ENCODE results near the gene PROCA1.

The PROCA1 gene

GRCh38 chr17:28710861-28711722, 596 bp downstream of the PROCA1 start:
- in situ Hi-C loops (cut with MboI; ENCODE audit: low sequenced_read_pairs), result no loop called here

GRCh38 chr17:28707339-28707720, 4.4 kb downstream of the PROCA1 start:
- in situ Hi-C loops (cut with MboI; ENCODE audit: low sequenced_read_pairs), result no loop called here

DNA sequence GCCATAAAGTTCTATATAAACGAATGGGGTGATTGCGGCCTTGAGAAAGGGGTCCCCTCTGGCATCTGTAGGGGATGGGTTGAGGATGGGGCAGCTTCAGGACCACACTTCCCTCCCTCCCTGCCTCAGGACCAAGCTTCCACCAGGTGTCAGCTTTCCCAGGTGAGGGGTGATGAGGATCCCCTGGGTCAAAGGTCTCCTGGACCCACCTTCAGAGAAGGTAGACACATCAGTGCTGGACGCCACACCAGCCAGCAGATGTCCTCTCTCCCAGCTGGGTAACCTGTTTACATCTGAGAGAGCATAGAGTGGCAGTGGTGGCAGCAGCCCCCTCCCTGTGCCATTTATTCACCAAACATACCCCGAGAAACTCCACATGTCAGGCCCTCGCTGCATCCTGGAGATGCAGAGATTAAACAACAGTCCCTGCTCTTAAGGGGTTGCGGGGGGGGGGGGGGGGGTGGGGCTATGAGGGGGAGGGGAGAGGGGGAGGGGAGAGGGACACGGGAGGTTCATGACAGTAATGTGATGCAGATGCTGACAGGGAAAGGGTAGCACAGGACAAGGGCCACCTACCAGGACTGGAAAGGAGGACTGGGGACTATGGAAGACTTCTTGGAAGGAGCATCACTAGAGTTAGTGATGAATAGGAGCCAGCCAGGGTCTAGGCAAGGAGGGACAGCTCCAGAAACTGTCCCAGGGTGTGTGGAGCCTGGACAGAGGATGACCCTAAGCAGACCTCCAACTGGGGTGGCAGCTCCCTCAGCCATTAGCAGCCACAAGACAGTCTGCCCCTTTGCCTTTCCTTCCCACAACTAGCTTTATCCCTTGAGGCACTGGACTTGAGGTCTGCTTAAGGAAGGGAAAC, 5.0 kb downstream of the PROCA1 start:
- in situ Hi-C loops (cut with MboI; ENCODE audit: low sequenced_read_pairs), result no loop called here

DNA sequence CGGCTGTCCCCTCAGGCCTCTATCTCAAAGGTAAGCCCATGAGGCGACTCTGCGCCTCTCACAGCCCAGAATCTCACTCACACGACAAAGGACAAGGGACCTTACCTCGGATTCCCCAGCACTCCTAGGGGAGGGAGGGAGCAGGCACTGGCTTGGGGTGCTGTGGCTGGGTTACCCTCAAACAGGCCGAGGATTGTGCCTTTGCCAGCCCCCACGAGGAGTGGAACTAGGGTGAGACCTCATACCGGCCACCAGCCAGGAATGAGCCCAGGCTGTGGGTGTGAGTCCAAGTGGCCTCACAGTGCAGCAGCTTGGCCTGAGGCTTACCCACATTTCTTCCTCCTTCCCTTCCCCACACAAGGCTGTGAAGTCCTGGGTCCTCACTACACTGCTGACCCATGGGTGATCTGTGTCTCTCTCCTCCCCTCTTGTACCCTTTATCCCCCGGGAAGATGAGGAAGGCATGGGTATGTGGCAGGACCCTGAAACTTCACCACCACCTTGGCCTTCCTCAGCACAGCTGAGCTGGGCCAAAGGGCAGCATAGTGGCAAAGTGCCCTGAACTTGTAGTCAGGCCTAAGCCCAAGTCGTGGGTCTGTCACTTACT, 5.9 kb downstream of the PROCA1 start:
- in situ Hi-C loops (cut with MboI; ENCODE audit: low sequenced_read_pairs), result no loop called here

- in situ Hi-C loops (cut with MboI; ENCODE audit: low sequenced_read_pairs), result no loop called here
Measured at GRCh38 chr17:28705074-28705659, 6.5 kb downstream of the PROCA1 start.

- in situ Hi-C loops (cut with MboI; ENCODE audit: low sequenced_read_pairs), result no loop called here
Measured at GRCh38 chr17:28704219-28704858, 7.3 kb downstream of the PROCA1 start.

DNA sequence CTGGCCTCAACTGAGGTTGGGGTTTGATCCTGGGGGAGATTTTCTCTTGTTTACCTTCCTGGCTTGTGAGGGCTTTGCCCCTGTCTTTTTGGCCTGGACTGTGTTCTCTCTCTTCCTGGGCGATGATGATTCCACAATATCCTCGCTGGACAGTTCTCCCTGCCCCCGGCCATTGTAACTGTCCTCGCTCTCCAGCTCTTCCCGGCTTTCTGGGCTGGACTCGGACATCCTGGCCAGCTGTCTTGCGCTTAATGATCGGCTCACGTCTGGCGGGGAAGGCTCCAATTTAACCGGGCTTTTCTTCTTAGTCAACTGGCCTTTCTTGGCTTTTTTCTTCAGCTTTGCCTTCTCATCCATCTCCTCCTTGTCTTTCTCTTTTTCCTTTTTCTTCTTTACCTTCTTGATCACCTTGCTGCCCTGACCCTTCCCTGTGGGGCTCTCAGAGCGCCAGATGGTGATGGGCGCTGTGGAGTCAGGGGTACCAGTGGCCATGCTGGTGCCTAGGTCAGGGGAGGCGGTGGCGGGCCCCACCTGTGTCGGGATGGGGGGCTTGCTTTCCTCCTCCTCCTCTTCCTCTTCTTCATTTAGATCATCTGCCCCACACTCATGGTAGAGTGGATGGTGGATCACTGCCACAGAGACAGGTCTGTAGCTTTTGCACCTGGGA, 8.0 kb downstream of the PROCA1 start:
- in situ Hi-C loops (cut with MboI; ENCODE audit: low sequenced_read_pairs), result no loop called here

- in situ Hi-C loops (cut with MboI; ENCODE audit: low sequenced_read_pairs), result no loop called here
Measured at GRCh38 chr17:28702752-28703150, 8.9 kb downstream of the PROCA1 start.

DNA sequence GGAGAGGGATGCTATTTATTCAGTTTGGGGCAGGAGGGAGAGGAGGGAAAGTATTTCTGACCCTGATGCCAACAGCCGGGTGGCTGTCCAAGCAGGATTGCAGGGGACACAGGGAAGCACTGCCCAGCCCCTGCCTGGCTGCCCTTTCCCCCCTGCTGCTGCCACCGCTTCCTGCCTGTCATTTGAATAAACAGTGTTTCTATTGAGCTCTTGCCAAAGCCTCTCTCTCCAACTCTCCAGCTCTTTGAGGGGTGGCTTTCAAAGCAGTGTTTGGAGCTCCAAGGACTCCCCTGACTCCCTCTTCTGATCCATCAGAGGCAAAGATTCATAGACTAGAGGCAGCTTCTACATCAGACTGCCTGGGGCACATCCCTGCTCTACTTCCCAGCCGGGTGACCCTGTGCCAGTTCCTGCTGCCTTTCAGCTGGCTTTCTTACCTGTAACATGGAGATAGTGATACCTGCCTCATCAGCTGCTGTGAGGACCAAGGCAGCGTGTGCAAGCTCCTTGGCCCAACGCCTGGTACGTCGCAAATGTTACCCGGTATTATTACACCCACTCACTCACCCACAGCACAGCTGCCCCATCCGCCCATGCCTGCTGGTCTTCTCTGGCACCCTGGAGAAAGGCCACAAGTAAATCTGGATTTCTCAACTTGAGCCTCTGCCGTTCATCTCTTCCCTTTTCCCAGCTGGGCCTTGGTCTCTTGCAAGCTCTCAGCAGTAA, 9.5 kb downstream of the PROCA1 start:
- in situ Hi-C loops (cut with MboI; ENCODE audit: low sequenced_read_pairs), result no loop called here

GRCh38 chr17:28700830-28701492, 10.7 kb downstream of the PROCA1 start:
- in situ Hi-C loops (cut with MboI; ENCODE audit: low sequenced_read_pairs), result no loop called here

DNA sequence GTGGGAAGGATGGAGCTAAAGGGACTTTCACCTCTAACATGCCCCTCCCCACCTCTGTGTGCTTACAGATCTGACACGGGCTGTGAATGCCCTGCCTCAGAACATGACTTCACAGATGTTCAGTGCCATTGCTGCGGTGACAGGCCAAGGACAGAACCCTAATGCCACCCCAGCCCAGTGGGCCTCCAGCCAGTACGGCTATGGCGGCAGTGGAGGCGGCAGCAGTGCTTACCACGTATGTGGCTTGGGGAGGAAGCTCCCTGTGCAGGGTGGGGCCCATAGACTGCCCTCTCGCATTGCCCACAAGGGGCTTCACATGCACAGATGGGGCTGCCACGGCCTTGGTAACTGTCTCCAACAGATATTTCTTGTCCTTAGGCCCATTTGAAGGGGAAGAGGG, 11.4 kb downstream of the PROCA1 start:
- in situ Hi-C loops (cut with MboI; ENCODE audit: low sequenced_read_pairs), result no loop called here

DNA sequence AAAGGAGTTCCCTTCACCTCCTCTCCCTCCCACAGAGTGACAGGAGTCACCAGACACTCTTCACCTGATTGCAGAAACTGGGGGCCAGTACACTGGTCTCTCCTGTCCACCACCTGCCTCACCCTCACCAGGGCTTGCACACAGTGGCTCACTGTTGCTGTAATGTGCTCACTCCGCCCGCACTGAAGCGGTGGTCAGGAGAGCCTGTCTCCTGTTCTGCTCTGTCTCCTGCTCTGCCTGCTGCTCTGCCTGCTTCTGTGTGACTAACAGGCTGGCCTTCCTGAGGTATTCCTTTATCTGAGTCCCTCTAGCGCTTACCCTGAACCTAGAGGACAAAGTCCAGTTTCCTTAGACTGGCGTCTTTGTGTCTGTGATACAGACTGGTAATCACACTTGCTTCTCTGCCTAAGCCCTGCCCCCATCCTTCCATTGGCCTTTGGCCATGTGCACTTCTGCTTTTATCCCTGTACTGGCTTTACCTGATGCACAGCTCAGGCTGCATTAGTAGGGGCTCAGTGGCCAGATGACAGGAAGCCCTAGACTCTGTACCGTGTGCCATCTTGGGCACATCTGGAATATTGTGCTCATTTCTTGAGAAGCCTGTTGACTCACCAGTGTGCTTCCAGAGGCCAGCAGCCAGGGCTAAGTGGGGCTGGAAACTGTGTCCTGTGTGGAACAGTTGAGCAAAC, 13.3 kb downstream of the PROCA1 start:
- in situ Hi-C loops (cut with MboI; ENCODE audit: low sequenced_read_pairs), result no loop called here

DNA sequence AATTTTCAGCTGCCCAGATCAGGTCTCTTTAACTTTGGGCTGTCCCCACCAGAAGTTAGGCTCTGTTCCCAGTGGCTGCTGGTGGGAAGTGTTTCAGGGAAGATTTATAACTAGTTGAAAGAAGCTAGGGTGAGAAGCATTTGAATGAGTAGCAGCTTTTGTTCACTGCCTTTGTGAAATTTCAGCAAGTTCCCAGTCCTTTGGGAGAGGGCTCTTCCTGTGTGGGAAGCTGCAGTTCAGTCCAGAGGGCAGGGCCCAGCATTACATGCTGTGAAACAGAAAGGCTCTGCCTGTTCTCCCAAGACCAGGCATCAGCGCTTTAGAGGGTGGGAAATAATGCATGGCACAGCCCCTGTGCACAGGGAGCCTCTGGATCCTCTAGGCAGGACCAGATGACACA, 17.8 kb downstream of the PROCA1 start:
- in situ Hi-C loops (cut with MboI; ENCODE audit: low sequenced_read_pairs), result no loop called here

DNA sequence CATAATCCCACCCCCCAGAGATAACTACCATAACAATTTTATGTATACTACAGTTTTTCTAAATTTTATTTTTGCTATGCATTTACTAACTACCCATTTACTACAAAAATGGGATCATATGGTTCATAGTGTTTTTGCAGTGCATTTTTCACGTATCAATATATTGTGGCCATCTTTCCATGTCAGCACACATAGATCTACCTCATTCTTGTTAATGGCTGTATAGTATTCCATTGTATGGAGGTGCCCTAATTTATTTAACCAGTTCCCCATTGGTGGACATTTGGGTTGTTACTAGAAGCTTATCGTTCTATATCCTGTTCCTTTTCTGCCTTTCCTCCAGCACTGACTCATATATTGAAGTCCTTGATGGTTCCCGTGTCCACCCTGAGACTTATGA, 22.7 kb downstream of the PROCA1 start:
- in situ Hi-C loops (cut with MboI; ENCODE audit: low sequenced_read_pairs), result no loop called here

GRCh38 chr17:28688481-28688880, 23.2 kb downstream of the PROCA1 start:
- in situ Hi-C loops (cut with MboI; ENCODE audit: low sequenced_read_pairs), result no loop called here

GRCh38 chr17:28686296-28686695, 25.4 kb downstream of the PROCA1 start:
- in situ Hi-C loops (cut with MboI; ENCODE audit: low sequenced_read_pairs), result no loop called here

DNA sequence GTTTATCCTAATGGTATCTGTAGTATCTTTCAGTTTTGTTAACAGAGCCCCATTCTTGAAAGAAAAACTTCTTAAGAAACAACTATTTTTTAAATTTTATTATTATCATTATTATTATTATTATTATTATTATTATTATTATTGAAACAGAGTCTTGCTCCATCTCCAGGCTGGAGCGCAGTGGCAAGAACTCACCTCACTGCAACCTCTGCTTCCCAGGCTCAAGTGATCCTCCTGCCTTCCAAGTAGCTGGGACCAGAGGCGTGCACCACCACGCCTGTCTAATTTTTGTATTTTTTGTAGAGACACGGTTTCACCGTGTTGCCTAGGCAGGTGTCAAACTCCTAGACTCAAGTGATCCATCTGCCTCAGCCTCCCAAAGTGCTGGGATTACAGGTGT, 26.3 kb downstream of the PROCA1 start:
- in situ Hi-C loops (cut with MboI; ENCODE audit: low sequenced_read_pairs), result no loop called here

DNA sequence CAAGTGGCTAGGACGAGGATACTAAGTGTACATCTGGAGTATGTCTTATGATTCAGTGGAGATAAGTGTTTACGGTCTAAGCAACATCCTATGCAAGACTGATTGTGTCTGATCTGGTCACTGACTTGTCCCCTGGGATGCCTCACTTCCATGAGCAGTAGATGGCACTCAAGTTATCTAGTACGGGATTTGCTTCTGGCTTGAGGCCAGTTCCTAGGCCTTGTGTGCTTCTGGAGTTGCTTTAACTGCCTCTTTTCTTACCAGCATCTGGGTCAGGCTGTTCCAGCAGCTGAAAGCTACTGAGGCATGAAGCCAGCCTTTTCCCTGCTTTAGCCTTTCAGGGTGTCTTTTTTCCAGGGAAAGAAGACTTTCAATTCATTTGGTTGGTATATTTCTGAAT, 26.7 kb downstream of the PROCA1 start:
- in situ Hi-C loops (cut with MboI; ENCODE audit: low sequenced_read_pairs), result no loop called here
